HepG2 (cell line): ENCODE data around the gene EEF1AKMT1. TPM values are rescaled to one million over a fixed set of nuclear protein-coding genes. Genes with fewer than 3 reads are reported as not detected.

Source experiments
- BATF2 ChIP-seq: sonication (generic); formaldehyde crosslinking; IDR thresholded peaks from 2 replicates; pipeline ENCODE4 v1.8.0; 2022; ENCODE audit warnings: mild to moderate bottlenecking, missing genetic modification reagents, moderate library complexity
- FOXP1 ChIP-seq, 2 experiments: fragments of 450-650 bp in 1 of 2; IDR thresholded peaks; 2 replicates each; pipeline ENCODE4 v1.6.1; 2017 to 2018; ENCODE audit warnings: antibody characterized with exemption in 1 of 2
- GMEB1 ChIP-seq: sonication (generic); formaldehyde crosslinking; IDR thresholded peaks from 2 replicates; pipeline ENCODE4 v1.5.1; 2020; ENCODE audit warnings: missing genetic modification reagents, mild to moderate bottlenecking, borderline replicate concordance
- SOX6 ChIP-seq, 2 experiments: fragments of 450-650 bp in 1 of 2; sonication (generic) in 1 of 2; formaldehyde crosslinking in 1 of 2; IDR thresholded peaks; 2 replicates each; pipeline versions ENCODE4 v1.4.0 to v1.6.1; 2017 to 2020; ENCODE audit warnings: antibody characterized with exemption in 1 of 2, mild to moderate bottlenecking in 1 of 2, missing genetic modification reagents in 1 of 2
- STAT6 ChIP-seq: sonication (generic); formaldehyde crosslinking; IDR thresholded peaks from 2 replicates; pipeline ENCODE4 v1.4.0; 2020; ENCODE audit warnings: missing genetic modification reagents, mild to moderate bottlenecking, borderline replicate concordance
- TAF15 ChIP-seq: fragments of 200-400 bp; formaldehyde crosslinking; IDR thresholded peaks from one replicate; pipeline ENCODE4 v1.6.1; 2018; ENCODE audit warnings: mild to moderate bottlenecking, low read depth, low read length; ENCODE audit not compliant: poor library complexity, severe bottlenecking
- TFAP4 ChIP-seq: sonication (generic); IDR thresholded peaks from 2 replicates; pipeline ENCODE4 v1.6.1; 2016; ENCODE audit warnings: low read depth, borderline replicate concordance
- UBTF ChIP-seq: sonication (generic); formaldehyde crosslinking; IDR thresholded peaks from 2 replicates; pipeline ENCODE4 v1.4.0; 2020; ENCODE audit warnings: mild to moderate bottlenecking, missing genetic modification reagents
- ZEB1 ChIP-seq: IDR thresholded peaks from 2 replicates; pipeline ENCODE4 v1.6.1; 2012; ENCODE audit warnings: mild to moderate bottlenecking, low read depth, inconsistent platforms; ENCODE audit not compliant: insufficient replicate concordance
- ZIK1 ChIP-seq: sonication (generic); formaldehyde crosslinking; IDR thresholded peaks from 2 replicates; pipeline ENCODE4 v1.5.0; 2020; ENCODE audit warnings: mild to moderate bottlenecking, low read depth, missing genetic modification reagents, borderline replicate concordance
- polyA plus RNA-seq, 8 experiments: library from polyadenylated mRNA; depleted of rRNA in 3 of 8; stranded (reverse) in 7 of 8; unstranded in 1 of 8; fragments of >200 nt; fragmentation: Illumina TruSeq in 4 of 8; extraction: Trizol in 4 of 8; gene quantifications; 2 replicates each; pipeline versions ENCODE4 v1.2.1 to v1.2.3, GENCODE V29; 2011 to 2016; ENCODE audit warnings: low read depth in 4 of 8, missing spikeins in 1 of 8, mixed read lengths in 1 of 8; ENCODE audit not compliant: insufficient read depth in 1 of 8
- total RNA-seq, 5 experiments: library from RNA; depleted of rRNA; stranded (reverse); fragments of >200 nt; fragmentation: Illumina TruSeq; extraction: Trizol; gene quantifications; 2 replicates each; pipeline ENCODE4 v1.2.3, GENCODE V29; 2016; ENCODE audit warnings: low read depth in 1 of 5
- TF ChIP-seq, protein P1 (sequence below): IDR thresholded peaks from 2 replicates; pipeline ENCODE4 v1.6.1; 2018; ENCODE audit warnings: missing genetic modification reagents, mild to moderate bottlenecking, missing compliant biosample characterization

Gene EEF1AKMT1
- total and polyA plus RNA-seq, 2 of the 13 experiments (the other 11 are each of a cell fraction or from before 2014, with no cell fraction given), result 6.0 to 16.1 TPM

DNA sequence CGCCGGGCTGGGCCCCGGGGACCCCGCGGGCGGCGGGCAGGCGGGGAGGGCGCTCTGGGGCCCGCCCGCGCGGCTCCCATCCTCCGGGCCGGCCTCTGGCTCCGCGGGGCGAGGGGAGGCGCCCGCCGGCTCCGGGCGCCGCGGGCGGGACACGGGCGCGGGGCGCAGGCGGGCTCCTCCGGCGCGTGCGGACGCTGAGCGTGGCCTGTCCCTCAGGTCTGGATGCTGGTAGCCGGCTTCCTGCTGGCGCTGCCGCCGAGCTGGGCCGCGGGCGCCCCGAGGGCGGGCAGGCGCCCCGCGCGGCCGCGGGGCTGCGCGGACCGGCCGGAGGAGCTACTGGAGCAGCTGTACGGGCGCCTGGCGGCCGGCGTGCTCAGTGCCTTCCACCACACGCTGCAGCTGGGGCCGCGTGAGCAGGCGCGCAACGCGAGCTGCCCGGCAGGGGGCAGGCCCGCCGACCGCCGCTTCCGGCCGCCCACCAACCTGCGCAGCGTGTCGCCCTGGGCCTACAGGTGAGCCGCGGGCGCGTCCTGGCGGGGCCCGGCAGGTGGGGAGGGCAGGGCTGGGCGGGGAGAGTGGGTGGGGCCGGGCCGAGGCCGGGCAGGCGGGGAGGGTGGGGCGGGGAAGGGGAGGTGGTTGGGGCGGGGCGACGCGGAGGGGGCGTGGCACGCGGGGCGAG is 69.8 kb downstream of the EEF1AKMT1 start (continued):
- peak; percentile 20; the same call in 1 of the 2 replicates for TF ChIP-seq UBTF (CRISPR knock-in tag)
- no peak for TF ChIP-seq BATF2
- TF ChIP-seq TAF15, result no peak
- no peak for TF ChIP-seq STAT6
- 0 out of 2 replicates have a peak, but pooled peaks have one; percentile 35 for TF ChIP-seq ZIK1 (CRISPR knock-in tag)
- TF ChIP-seq SOX6 (IDR thresholded peaks at IDR 0.05), result no peak
- no peak for TF ChIP-seq SOX6 (CRISPR knock-in tag; IDR thresholded peaks at IDR 0.05)
- TF ChIP-seq FOXP1 (IDR thresholded peaks at IDR 0.05), result no peak
- TF ChIP-seq FOXP1 (CRISPR knock-in tag; IDR thresholded peaks at IDR 0.05), result no peak
- peak; percentile 93 for TF ChIP-seq ZEB1
- TF ChIP-seq GMEB1 (CRISPR knock-in tag), result no peak
- TF ChIP-seq, protein P1, sequence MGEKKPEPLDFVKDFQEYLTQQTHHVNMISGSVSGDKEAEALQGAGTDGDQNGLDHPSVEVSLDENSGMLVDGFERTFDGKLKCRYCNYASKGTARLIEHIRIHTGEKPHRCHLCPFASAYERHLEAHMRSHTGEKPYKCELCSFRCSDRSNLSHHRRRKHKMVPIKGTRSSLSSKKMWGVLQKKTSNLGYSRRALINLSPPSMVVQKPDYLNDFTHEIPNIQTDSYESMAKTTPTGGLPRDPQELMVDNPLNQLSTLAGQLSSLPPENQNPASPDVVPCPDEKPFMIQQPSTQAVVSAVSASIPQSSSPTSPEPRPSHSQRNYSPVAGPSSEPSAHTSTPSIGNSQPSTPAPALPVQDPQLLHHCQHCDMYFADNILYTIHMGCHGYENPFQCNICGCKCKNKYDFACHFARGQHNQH (CRISPR knock-in tag), result no peak
- TF ChIP-seq TFAP4, result no peak
